ENCODE data around the gene SZT2.
"Not testable (repeated sequence)": the region's sequence is repeated elsewhere in the genome, so short reads cannot be mapped to it uniquely, and the experiment has no call there.

SZT2 gene

GRCh38 chr1:43460988-43461693 is 71.4 kb downstream of the SZT2 start:
- DNase-seq = no peak

- no peak for DNase-seq
These were observed 73.8 kb downstream of the SZT2 start for GRCh38 chr1:43463479-43463878.

- DNase-seq = no peak
These were observed 75.2 kb downstream of the SZT2 start for GRCh38 chr1:43464681-43465504.

GRCh38 chr1:43465505-43466067 is 75.9 kb downstream of the SZT2 start:
- no peak for DNase-seq

- DNase-seq = no peak
These were observed 76.7 kb downstream of the SZT2 start for GRCh38 chr1:43466403-43466802.

GRCh38 chr1:43468414-43468813 is 78.7 kb downstream of the SZT2 start:
- DNase-seq = no peak

- DNase-seq = no peak
These were observed 80.2 kb downstream of the SZT2 start for GRCh38 chr1:43469932-43470331.

- no peak for DNase-seq
These were observed 82.4 kb downstream of the SZT2 start for GRCh38 chr1:43472087-43472462.

- DNase-seq = not testable (repeated sequence)
These were observed 82.9 kb downstream of the SZT2 start for GRCh38 chr1:43472463-43473151.

GRCh38 chr1:43473463-43473862 is 83.8 kb downstream of the SZT2 start:
- DNase-seq = no peak

- DNase-seq = not testable (repeated sequence)
These were observed 86.1 kb downstream of the SZT2 start for GRCh38 chr1:43475611-43476401.

GRCh38 chr1:43477716-43478115 is 88.0 kb downstream of the SZT2 start:
- DNase-seq = no peak

- DNase-seq = no peak
These were observed 89.7 kb downstream of the SZT2 start for GRCh38 chr1:43479414-43479813.

GRCh38 chr1:43481491-43481890 is 91.8 kb downstream of the SZT2 start:
- DNase-seq = no peak

GRCh38 chr1:43482215-43482614 is 92.5 kb downstream of the SZT2 start:
- DNase-seq = no peak

- no peak for DNase-seq
These were observed 94.7 kb downstream of the SZT2 start for GRCh38 chr1:43484367-43484766.

- DNase-seq = no peak
These were observed 98.5 kb downstream of the SZT2 start for GRCh38 chr1:43488165-43488564.

- no peak for DNase-seq
These were observed 101.4 kb downstream of the SZT2 start for GRCh38 chr1:43491061-43491460.

GRCh38 chr1:43492826-43493225 is 103.1 kb downstream of the SZT2 start:
- DNase-seq = no peak

GRCh38 chr1:43493661-43494450 is 104.2 kb downstream of the SZT2 start:
- no peak for DNase-seq

GRCh38 chr1:43495204-43495603 is 105.5 kb downstream of the SZT2 start:
- DNase-seq = no peak

GRCh38 chr1:43499898-43500297 is 110.2 kb downstream of the SZT2 start:
- no peak for DNase-seq
